Coronary artery (tissue), 2 donors: ENCODE results near the gene MYCBP.

Experiments used
- DNase-seq: peaks from one replicate; pipeline ENCODE4 v3.0.0-alpha.2; 2017; ENCODE audit warnings: low spot score
- H3K27ac ChIP-seq, 2 donors: fragments of 200-600 bp; sonication (generic); one replicate each; pipeline ENCODE4 v1.5.1; 2016 to 2019
- H3K4me3 ChIP-seq: fragments of 200-600 bp; sonication (generic); 2 replicates; pipeline ENCODE4 v1.5.1; 2016; ENCODE audit warnings: mild to moderate bottlenecking, moderate library complexity
- CTCF ChIP-seq: fragments of 200-600 bp; sonication (generic); IDR thresholded peaks from one replicate; pipeline ENCODE4 v1.5.1; 2019; ENCODE audit warnings: antibody characterized with exemption

MYCBP gene

GRCh38 chr1:38867208-38867607, 5.9 kb downstream of the MYCBP start:
- no peak overlapping the region for H3K4me3 ChIP-seq
- no peak overlapping the region for H3K27ac ChIP-seq
- TF ChIP-seq CTCF = no peak
- no peak for DNase-seq

- TF ChIP-seq CTCF = no peak
- H3K27ac ChIP-seq = no peak overlapping the region
- DNase-seq = no peak
- H3K4me3 ChIP-seq = no peak overlapping the region
Measured at GRCh38 chr1:38865112-38865715, 7.9 kb downstream of the MYCBP start.

- no peak for DNase-seq
- peak overlapping the region; percentile 81 to 90 for H3K27ac ChIP-seq
- H3K4me3 ChIP-seq = peak overlapping the region; percentile 89
- no peak for TF ChIP-seq CTCF
Measured at GRCh38 chr1:38860454-38860795, 12.7 kb downstream of the MYCBP start.

- Histone ChIP-seq H3K27ac (peak within 1 kb of the TSS; percentile 90 to 92), H3K4me3 (peak within 1 kb of the TSS; percentile 89)
- TF ChIP-seq CTCF = no peak
- DNase-seq = peak; percentile 99
Measured at GRCh38 chr1:38859561-38860453, 13.3 kb downstream of the MYCBP start, which contains the start of gene RRAGC. TSS of gene RRAGC (minus strand) at chr1:38859772. CDS start at chr1:38859646, 126 bp downstream.

- Histone ChIP-seq H3K4me3 (peak overlapping the region; percentile 89), H3K27ac (peak overlapping the region; percentile 90 to 92)
- no peak for TF ChIP-seq CTCF
- DNase-seq = peak; percentile 84
Measured at GRCh38 chr1:38858833-38859560, 14.2 kb downstream of the MYCBP start.

- no peak for DNase-seq
- H3K4me3 ChIP-seq = no peak overlapping the region
- no peak overlapping the region for H3K27ac ChIP-seq
- TF ChIP-seq CTCF = no peak
Measured at GRCh38 chr1:38852780-38853179, 20.4 kb downstream of the MYCBP start.
